H9 (cell line): Measurements from ENCODE around the gene CHRNA4. TPM values are rescaled to one million over a fixed set of nuclear protein-coding genes. Genes with fewer than 3 reads are reported as not detected.
"Not testable (repeated sequence)": the region's sequence is repeated elsewhere in the genome, so short reads cannot be mapped to it uniquely, and the experiment has no call there.

ENCODE experiments used
- DNase-seq: peaks from one replicate; pipeline ENCODE4 v3.0.0-alpha.2; 2017
- H2AFZ ChIP-seq: one replicate; pipeline ENCODE4 v1.6.1; 2013; ENCODE audit warnings: mild to moderate bottlenecking, low read length, control low read depth, moderate library complexity
- H2AK5ac ChIP-seq: 2 replicates; pipeline ENCODE4 v1.6.1; 2013; ENCODE audit warnings: low read length, control low read depth, mixed read lengths; ENCODE audit not compliant: insufficient read length
- H2BK120ac ChIP-seq: one replicate; pipeline ENCODE4 v1.6.1; 2013; ENCODE audit warnings: low read depth, mild to moderate bottlenecking, low read length, control low read depth, inconsistent platforms; ENCODE audit not compliant: poor library complexity, severe bottlenecking
- H2BK12ac ChIP-seq: 2 replicates; pipeline ENCODE4 v1.6.1; 2013; ENCODE audit warnings: low read length, control low read depth, mixed read lengths, low read depth; ENCODE audit not compliant: insufficient read length
- H2BK15ac ChIP-seq: 2 replicates; pipeline ENCODE4 v1.6.1; 2013; ENCODE audit warnings: low read depth, low read length, control low read depth
- H2BK20ac ChIP-seq: one replicate; pipeline ENCODE4 v1.6.1; 2013; ENCODE audit warnings: low read depth, mild to moderate bottlenecking, low read length, control low read depth, inconsistent platforms; ENCODE audit not compliant: poor library complexity, severe bottlenecking
- H2BK5ac ChIP-seq: 2 replicates; pipeline ENCODE4 v1.6.1; 2013; ENCODE audit warnings: low read length, control low read depth, mixed read lengths; ENCODE audit not compliant: insufficient read length
- H3K14ac ChIP-seq: 2 replicates; pipeline ENCODE4 v1.6.1; 2013; ENCODE audit warnings: low read length, control low read depth; ENCODE audit not compliant: insufficient read depth
- H3K18ac ChIP-seq: 2 replicates; pipeline ENCODE4 v1.6.1; 2013; ENCODE audit warnings: low read depth, mild to moderate bottlenecking, mixed read lengths, low read length, control low read depth; ENCODE audit not compliant: insufficient read length
- H3K23ac ChIP-seq: 2 replicates; pipeline ENCODE4 v1.6.1; 2013; ENCODE audit warnings: low read length, control low read depth, mixed read lengths, low read depth; ENCODE audit not compliant: insufficient read length
- H3K23me2 ChIP-seq: 2 replicates; pipeline ENCODE4 v1.6.1; 2013; ENCODE audit warnings: low read depth, mild to moderate bottlenecking, mixed read lengths, low read length, control low read depth; ENCODE audit not compliant: insufficient read length, poor library complexity, severe bottlenecking
- H3K27ac ChIP-seq: 2 replicates; pipeline ENCODE4 v1.5.1; 2013; ENCODE audit warnings: low read length, control low read depth, mixed read lengths, low read depth; ENCODE audit not compliant: insufficient read length
- H3K27me3 ChIP-seq: 2 replicates; pipeline ENCODE4 v1.6.1; 2013; ENCODE audit warnings: low read length, control low read depth, inconsistent platforms; ENCODE audit not compliant: insufficient read depth
- H3K4ac ChIP-seq: 2 replicates; pipeline ENCODE4 v1.6.1; 2013; ENCODE audit warnings: low read depth, mild to moderate bottlenecking, control low read depth, inconsistent platforms, low read length, moderate library complexity
- H3K4me1 ChIP-seq: 2 replicates; pipeline ENCODE4 v1.6.1; 2013; ENCODE audit warnings: low read length, control low read depth, inconsistent platforms; ENCODE audit not compliant: insufficient read depth
- H3K4me2 ChIP-seq: 2 replicates; pipeline ENCODE4 v1.6.1; 2013; ENCODE audit warnings: low read length, control low read depth, mixed read lengths; ENCODE audit not compliant: insufficient read length, insufficient read depth
- H3K56ac ChIP-seq: 2 replicates; pipeline ENCODE4 v1.6.1; 2013; ENCODE audit warnings: low read depth, mild to moderate bottlenecking, mixed read lengths, low read length, control low read depth; ENCODE audit not compliant: insufficient read length
- H3K79me1 ChIP-seq: 2 replicates; pipeline ENCODE4 v1.6.1; 2013; ENCODE audit warnings: low read depth, mild to moderate bottlenecking, moderate library complexity, low read length, control low read depth, inconsistent platforms; ENCODE audit not compliant: insufficient read depth, poor library complexity, severe bottlenecking
- H3K79me2 ChIP-seq: 2 replicates; pipeline ENCODE4 v1.6.1; 2013; ENCODE audit warnings: low read length, control low read depth, inconsistent platforms; ENCODE audit not compliant: insufficient read depth
- H3K9ac ChIP-seq: 2 replicates; pipeline ENCODE4 v1.6.1; 2013; ENCODE audit warnings: low read length, control low read depth, mixed read lengths; ENCODE audit not compliant: insufficient read length; ENCODE audit errors: extremely low read depth
- H3K9me3 ChIP-seq: one replicate; pipeline ENCODE4 v1.6.1; 2013; ENCODE audit warnings: low read depth, low read length, inconsistent platforms; ENCODE audit not compliant: control insufficient read depth
- H3T11ph ChIP-seq: one replicate; pipeline ENCODE4 v1.6.1; 2013; ENCODE audit warnings: mild to moderate bottlenecking, low read length, control low read depth, inconsistent platforms
- H4K20me1 ChIP-seq: one replicate; pipeline ENCODE4 v1.6.1; 2013; ENCODE audit not compliant: control insufficient read depth, insufficient read length, insufficient read depth
- H4K5ac ChIP-seq: 2 replicates; pipeline ENCODE4 v1.6.1; 2013; ENCODE audit warnings: low read depth, mild to moderate bottlenecking, mixed read lengths, low read length, control low read depth; ENCODE audit not compliant: insufficient read length
- H4K8ac ChIP-seq: replicated peaks from 2 replicates; pipeline ENCODE4 v1.6.1; 2013; ENCODE audit warnings: low read length, control low read depth, mixed read lengths, low read depth; ENCODE audit not compliant: insufficient read length
- H4K91ac ChIP-seq: 2 replicates; pipeline ENCODE4 v1.6.1; 2013; ENCODE audit warnings: low read depth, mild to moderate bottlenecking, moderate library complexity, mixed read lengths, low read length, control low read depth; ENCODE audit not compliant: insufficient read length
- H3K27ac Mint-ChIP-seq, 3 experiments: 2 replicates in 2 of 3; 3 replicates in 1 of 3; pipeline ENCODE4 v1.8.0; 2020 to 2021; ENCODE audit warnings: mixed read lengths in 3 of 3, mild to moderate bottlenecking in 1 of 3, moderate library complexity in 1 of 3
- H3K27me3 Mint-ChIP-seq: 2 replicates; pipeline ENCODE4 v1.8.0; 2021; ENCODE audit warnings: low read depth, mild to moderate bottlenecking, moderate library complexity, mixed read lengths
- H3K36me3 Mint-ChIP-seq, 3 experiments: 2 replicates in 2 of 3; 3 replicates in 1 of 3; pipeline ENCODE4 v1.8.0; 2020 to 2021; ENCODE audit warnings: low read depth in 3 of 3, mixed read lengths in 3 of 3; ENCODE audit not compliant: insufficient read depth in 1 of 3
- H3K4me1 Mint-ChIP-seq, 2 experiments: 2 replicates each; pipeline ENCODE4 v1.8.0; 2020; ENCODE audit warnings: mixed read lengths in 2 of 2
- H3K4me3 Mint-ChIP-seq, 2 experiments: 2 replicates in 1 of 2; 3 replicates in 1 of 2; pipeline ENCODE4 v1.8.0; 2020 to 2021; ENCODE audit warnings: mild to moderate bottlenecking in 2 of 2, mixed read lengths in 2 of 2, moderate library complexity in 1 of 2
- H3K9me3 Mint-ChIP-seq, 2 experiments: 2 replicates in 1 of 2; 3 replicates in 1 of 2; pipeline ENCODE4 v1.8.0; 2020; ENCODE audit warnings: mild to moderate bottlenecking in 2 of 2, mixed read lengths in 2 of 2, moderate library complexity in 1 of 2
- WGBS: extraction: QIAGEN DNeasy Blood & Tissue Kit; methylation state at CpG from one replicate; pipeline ENCODE4 v1.1.7; 2013; ENCODE audit warnings: missing lambda C conversion rate, low lambda C conversion rate, mixed read lengths; ENCODE audit not compliant: insufficient read length; ENCODE audit errors: extremely low coverage; 5-methylcytosine and 5-hydroxymethylcytosine counted together
- total RNA-seq: library from RNA; stranded (reverse); gene quantifications from 2 replicates; pipeline ENCODE4 v1.2.1, GENCODE V29; 2021
- TF ChIP-seq, protein P1 (sequence below): fragments of 200-600 bp; sonication (generic); conservative IDR thresholded peaks from 3 replicates; pipeline ENCODE4 v1.8.0; 2021; ENCODE audit warnings: antibody characterized with exemption, mild to moderate bottlenecking

CHRNA4 gene
- total RNA-seq, 1 experiment from 2014 or later = 2.5 TPM

DNA sequence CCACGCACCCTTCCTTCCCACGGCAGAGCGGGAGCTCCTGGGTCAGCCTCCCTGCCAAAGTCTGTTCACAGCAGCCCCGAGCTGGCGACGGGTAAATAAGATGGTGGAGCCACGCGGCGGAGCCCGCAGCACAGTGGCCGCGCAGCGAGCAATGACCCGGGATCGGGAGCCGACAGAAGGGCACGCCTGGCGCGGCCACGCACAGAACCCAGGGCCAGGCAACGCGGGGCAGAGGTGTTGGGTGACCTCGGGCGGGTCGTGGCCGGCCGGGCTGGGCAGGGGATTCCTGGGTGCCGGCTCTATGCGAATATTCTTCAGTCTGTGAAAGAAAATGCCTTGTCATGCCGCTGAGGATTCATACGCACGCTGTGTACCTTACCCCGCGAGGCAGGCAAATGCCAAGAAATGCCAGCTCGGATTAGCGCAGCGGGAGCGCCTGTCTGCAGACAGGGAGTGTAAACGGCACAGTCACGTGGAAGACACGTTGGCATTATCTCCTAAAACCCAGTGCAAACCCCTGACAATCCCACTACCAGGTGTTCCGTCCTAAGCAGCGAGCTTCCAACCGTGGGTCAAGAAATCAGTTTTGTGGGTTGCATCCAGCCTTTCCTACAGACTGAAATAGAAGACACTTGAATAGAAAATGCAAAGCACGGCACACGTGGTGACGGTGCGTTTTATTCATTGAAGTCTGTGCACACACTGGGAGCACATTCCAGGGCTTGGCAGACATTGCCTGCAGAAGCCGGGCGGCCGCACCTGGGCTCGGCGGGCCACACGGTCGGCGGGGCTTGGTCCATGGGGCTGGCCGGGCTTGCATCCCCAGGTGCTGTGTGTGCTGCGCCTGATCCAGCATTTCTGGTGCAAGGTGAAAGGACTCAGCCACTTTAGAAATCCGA is 18.3 kb downstream of the CHRNA4 start:
- Histone ChIP-seq H2BK12ac (peak overlapping the region; percentile 14), H2AK5ac (no peak overlapping the region), H3K9ac (no peak overlapping the region), H3K14ac (no peak overlapping the region; the same call in 1 of the 2 replicates), H4K91ac (no peak overlapping the region), H3K4ac (no peak overlapping the region), H2BK15ac (no peak overlapping the region), H2BK20ac (no peak overlapping the region), H3K23me2 (no peaks in the 10 kb centered on the region), H2AFZ (no peak overlapping the region), H3K27ac (no peak overlapping the region), H4K20me1 (no peaks in the 10 kb centered on the region), H3K56ac (no peak overlapping the region), H3K4me2 (no peak overlapping the region), H3K18ac (no peak overlapping the region), H2BK120ac (no peak overlapping the region), H3K79me2 (no peaks in the 10 kb centered on the region), H2BK5ac (no peak overlapping the region), H3K9me3 (no peaks in the 10 kb centered on the region), H3K79me1 (no peaks in the 10 kb centered on the region), H3K4me1 (no peaks in the 10 kb centered on the region), H3K27me3 (no peaks in the 10 kb centered on the region), H3T11ph (no peak overlapping the region), H4K5ac (no peak overlapping the region), H4K8ac (no peak overlapping the region), H3K23ac (no peak overlapping the region)
- DNase-seq = no peak
- TF ChIP-seq, protein P1, sequence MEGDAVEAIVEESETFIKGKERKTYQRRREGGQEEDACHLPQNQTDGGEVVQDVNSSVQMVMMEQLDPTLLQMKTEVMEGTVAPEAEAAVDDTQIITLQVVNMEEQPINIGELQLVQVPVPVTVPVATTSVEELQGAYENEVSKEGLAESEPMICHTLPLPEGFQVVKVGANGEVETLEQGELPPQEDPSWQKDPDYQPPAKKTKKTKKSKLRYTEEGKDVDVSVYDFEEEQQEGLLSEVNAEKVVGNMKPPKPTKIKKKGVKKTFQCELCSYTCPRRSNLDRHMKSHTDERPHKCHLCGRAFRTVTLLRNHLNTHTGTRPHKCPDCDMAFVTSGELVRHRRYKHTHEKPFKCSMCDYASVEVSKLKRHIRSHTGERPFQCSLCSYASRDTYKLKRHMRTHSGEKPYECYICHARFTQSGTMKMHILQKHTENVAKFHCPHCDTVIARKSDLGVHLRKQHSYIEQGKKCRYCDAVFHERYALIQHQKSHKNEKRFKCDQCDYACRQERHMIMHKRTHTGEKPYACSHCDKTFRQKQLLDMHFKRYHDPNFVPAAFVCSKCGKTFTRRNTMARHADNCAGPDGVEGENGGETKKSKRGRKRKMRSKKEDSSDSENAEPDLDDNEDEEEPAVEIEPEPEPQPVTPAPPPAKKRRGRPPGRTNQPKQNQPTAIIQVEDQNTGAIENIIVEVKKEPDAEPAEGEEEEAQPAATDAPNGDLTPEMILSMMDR = no peak
- Mint-ChIP-seq H3K9me3 (no peaks in the 10 kb centered on the region), H3K36me3 (no peaks in the 10 kb centered on the region), H3K4me1 (0 out of 4 replicates have a peak, but pooled peaks cover 0 to 3% of the 10 kb centered on the region in 2 experiments), H3K27ac (no peak overlapping the region), H3K4me3 (no peak overlapping the region), H3K27me3 (peaks cover 22% of the 10 kb centered on the region)
- no CpG with 5 or more reads among the region's 59 CpGs for WGBS

DNA sequence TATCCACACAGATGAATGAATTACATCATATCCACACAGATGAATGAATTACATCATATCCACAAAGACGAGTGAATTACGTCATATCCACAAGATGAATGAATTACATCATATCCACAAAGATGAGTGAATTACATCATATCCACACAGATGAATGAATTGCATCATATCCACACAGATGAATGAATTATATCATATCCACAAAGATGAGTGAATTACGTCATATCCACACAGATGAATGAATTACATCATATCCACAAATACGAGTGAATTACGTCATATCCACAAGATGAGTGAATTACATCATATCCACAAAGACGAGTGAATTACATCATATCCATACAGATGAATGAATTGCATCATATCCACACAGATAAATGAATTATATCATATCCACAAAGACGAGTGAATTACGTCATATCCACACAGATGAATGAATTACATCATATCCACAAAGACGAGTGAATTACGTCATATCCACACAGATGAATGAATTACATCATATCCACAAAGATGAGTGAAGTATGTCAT is 20.9 kb downstream of the CHRNA4 start:
- H3K9me3 ChIP-seq, H3K4me1 Mint-ChIP-seq, H3T11ph ChIP-seq, H2AFZ ChIP-seq, H2BK15ac ChIP-seq, H3K56ac ChIP-seq, H3K27ac Mint-ChIP-seq, H3K79me1 ChIP-seq, H3K4me2 ChIP-seq, H3K4me3 Mint-ChIP-seq, H2BK12ac ChIP-seq, H4K5ac ChIP-seq, H4K20me1 ChIP-seq, H4K8ac ChIP-seq, H3K9me3 Mint-ChIP-seq, H3K4ac ChIP-seq, H3K23me2 ChIP-seq, H3K18ac ChIP-seq, H3K27me3 ChIP-seq, H3K4me1 ChIP-seq, H2AK5ac ChIP-seq, H4K91ac ChIP-seq, H3K14ac ChIP-seq, H3K27ac ChIP-seq, H3K9ac ChIP-seq, H3K79me2 ChIP-seq, H3K23ac ChIP-seq, DNase-seq, H2BK5ac ChIP-seq, H3K36me3 Mint-ChIP-seq, H2BK20ac ChIP-seq, H2BK120ac ChIP-seq: not testable (repeated sequence)
- no CpG with 5 or more reads among the region's 10 CpGs for WGBS
- peaks cover 45% of the 10 kb centered on the region for H3K27me3 Mint-ChIP-seq
